PC-3 (cell line): ENCODE data around the gene POLR1E.

Experiments used
- CTCF ChIP-seq: fragments of 300-600 bp; sonication (generic); conservative IDR thresholded peaks from 2 replicates; pipeline ENCODE4 v1.5.1; 2017; ENCODE audit warnings: antibody characterized with exemption, low read depth, mild to moderate bottlenecking, low read length
- EZH2 ChIP-seq: fragments of 300-600 bp; sonication (generic); IDR thresholded peaks from one replicate; pipeline ENCODE4 v1.6.1; 2017; ENCODE audit warnings: antibody characterized with exemption, mild to moderate bottlenecking, low read length; ENCODE audit not compliant: unreplicated experiment
- EZH2phosphoT487 ChIP-seq: fragments of 300-600 bp; sonication (generic); IDR thresholded peaks from 2 replicates; pipeline ENCODE4 v1.6.1; 2018; ENCODE audit warnings: mild to moderate bottlenecking, antibody characterized with exemption, low read length, borderline replicate concordance

- TF ChIP-seq CTCF (no peak), EZH2 (no peak), EZH2phosphoT487 (no peak)
These were observed 29.3 kb downstream of the POLR1E start for GRCh38 chr9:37514999-37515398.
